GM23338 (cell line): ENCODE results near the gene ATP10B. TPM values are rescaled to one million over a fixed set of nuclear protein-coding genes. Genes with fewer than 3 reads are reported as not detected.

Experiments
- ATAC-seq: fragments of 200-7000 bp; cut with Tn5 transposase; 3 replicates; pipeline ENCODE4 v1.9.1; 2020
- DNase-seq: peaks from one replicate; pipeline ENCODE4 v3.0.0-alpha.2; 2015; ENCODE audit warnings: low spot score
- H2AFZ ChIP-seq: fragments of 200-600 bp; sonication (generic); 2 replicates; pipeline ENCODE4 v1.8.0; 2016; ENCODE audit warnings: antibody characterized with exemption, mild to moderate bottlenecking, moderate library complexity
- H3F3A ChIP-seq: fragments of 200-600 bp; sonication (generic); replicated peaks from 2 replicates; pipeline ENCODE4 v1.8.0; 2017; ENCODE audit warnings: antibody characterized with exemption, mixed run types, low read depth
- H3K27ac ChIP-seq: fragments of 200-600 bp; sonication (generic); 2 replicates; pipeline ENCODE4 v1.6.1; 2016; ENCODE audit warnings: low read depth
- H3K27me3 ChIP-seq: fragments of 200-600 bp; sonication (generic); 2 replicates; pipeline ENCODE4 v1.8.0; 2016; ENCODE audit warnings: mild to moderate bottlenecking, mixed run types, moderate library complexity; ENCODE audit not compliant: insufficient read depth
- H3K36me3 ChIP-seq: fragments of 200-600 bp; sonication (generic); 2 replicates; pipeline ENCODE4 v1.8.0; 2016; ENCODE audit warnings: mild to moderate bottlenecking; ENCODE audit not compliant: insufficient read depth
- H3K4me1 ChIP-seq: fragments of 200-600 bp; sonication (generic); 2 replicates; pipeline ENCODE4 v1.8.0; 2016; ENCODE audit warnings: mild to moderate bottlenecking, moderate library complexity; ENCODE audit not compliant: insufficient read depth
- H3K4me2 ChIP-seq: fragments of 200-600 bp; sonication (generic); 2 replicates; pipeline ENCODE4 v1.7.1; 2017; ENCODE audit warnings: mixed run types
- H3K4me3 ChIP-seq: fragments of 200-600 bp; sonication (generic); 2 replicates; pipeline ENCODE4 v1.6.1; 2016; ENCODE audit warnings: mixed run types
- H3K79me2 ChIP-seq: fragments of 200-600 bp; sonication (generic); replicated peaks from 2 replicates; pipeline ENCODE4 v1.8.0; 2017; ENCODE audit warnings: mild to moderate bottlenecking; ENCODE audit not compliant: insufficient read depth
- H3K9me2 ChIP-seq: fragments of 200-600 bp; sonication (generic); 2 replicates; pipeline ENCODE4 v1.8.0; 2017; ENCODE audit not compliant: insufficient read depth
- H4K20me1 ChIP-seq: fragments of 200-600 bp; sonication (generic); replicated peaks from 2 replicates; pipeline ENCODE4 v1.8.0; 2017; ENCODE audit warnings: mild to moderate bottlenecking; ENCODE audit not compliant: insufficient read depth
- H3K27ac Mint-ChIP-seq: 2 replicates; pipeline ENCODE4 v1.8.0; 2020; ENCODE audit warnings: inconsistent platforms, mild to moderate bottlenecking, moderate library complexity, mixed read lengths
- H3K27me3 Mint-ChIP-seq: 3 replicates; pipeline ENCODE4 v1.8.0; 2022; ENCODE audit warnings: low read depth, mild to moderate bottlenecking, moderate library complexity, mixed read lengths, inconsistent platforms; ENCODE audit not compliant: insufficient read depth, poor library complexity
- H3K36me3 Mint-ChIP-seq: 3 replicates; pipeline ENCODE4 v1.8.0; 2021; ENCODE audit warnings: low read depth, mild to moderate bottlenecking, inconsistent platforms, moderate library complexity, mixed read lengths
- H3K4me1 Mint-ChIP-seq: 3 replicates; pipeline ENCODE4 v1.8.0; 2020; ENCODE audit warnings: mild to moderate bottlenecking, inconsistent platforms, mixed read lengths
- H3K4me3 Mint-ChIP-seq: 3 replicates; pipeline ENCODE4 v1.8.0; 2021; ENCODE audit warnings: moderate library complexity, mild to moderate bottlenecking, inconsistent platforms, mixed read lengths
- H3K9me3 Mint-ChIP-seq: 3 replicates; pipeline ENCODE4 v1.8.0; 2020; ENCODE audit warnings: moderate library complexity, mild to moderate bottlenecking, inconsistent platforms, mixed read lengths
- CREB1 ChIP-seq: fragments of 250-450 bp; sonication (Bioruptor Pico); IDR thresholded peaks from 2 replicates; pipeline ENCODE4 v1.5.0; 2020; ENCODE audit warnings: low read depth, mild to moderate bottlenecking, moderate library complexity
- EZH2 ChIP-seq: fragments of 200-600 bp; sonication (generic); IDR thresholded peaks from one replicate; pipeline ENCODE4 v1.8.0; 2017; ENCODE audit warnings: antibody characterized with exemption, mild to moderate bottlenecking, low read depth; ENCODE audit not compliant: unreplicated experiment
- JUNB ChIP-seq: IDR thresholded peaks from one replicate; pipeline ENCODE4 v1.6.1; 2016; ENCODE audit warnings: antibody characterized with exemption; ENCODE audit not compliant: unreplicated experiment
- REST ChIP-seq: IDR thresholded peaks from one replicate; pipeline ENCODE4 v1.6.1; 2018; ENCODE audit warnings: antibody characterized with exemption; ENCODE audit not compliant: unreplicated experiment
- ZNF114 ChIP-seq: fragments of 250-450 bp; sonication (Bioruptor Pico); IDR thresholded peaks from 2 replicates; pipeline ENCODE4 v1.5.0; 2020; ENCODE audit warnings: mild to moderate bottlenecking, moderate library complexity
- ZNF331 ChIP-seq: fragments of 250-450 bp; sonication (Bioruptor Pico); IDR thresholded peaks from 2 replicates; pipeline ENCODE4 v1.5.0; 2020; ENCODE audit warnings: low read depth, mild to moderate bottlenecking, moderate library complexity
- polyA plus RNA-seq: library from polyadenylated mRNA; unstranded; fragments of >200 nt; fragmentation: Nextera tagmentation; extraction: Ambion mirVana; gene quantifications from 2 replicates; pipeline ENCODE4 v1.2.1, GENCODE V29; 2016
- total RNA-seq: library from RNA; depleted of rRNA; stranded (reverse); fragments of >200 nt; shearing (Covaris generic); gene quantifications from 2 replicates; pipeline ENCODE4 v1.2.3, GENCODE V29; 2014
- TF ChIP-seq, protein P1 (sequence below): fragments of 250-450 bp; sonication (Bioruptor Pico); IDR thresholded peaks from 2 replicates; pipeline ENCODE4 v1.5.0; 2020; ENCODE audit warnings: mild to moderate bottlenecking, moderate library complexity

ATP10B gene
- total and polyA plus RNA-seq, 2 experiments from 2014 or later: 0.11 to 0.14 TPM

- Mint-ChIP-seq H3K36me3 (no peaks in the 10 kb centered on the region), H3K9me3 (no peaks in the 10 kb centered on the region; the same call in 2 of the 3 replicates), H3K27me3 (no peaks in the 10 kb centered on the region), H3K4me1 (no peaks in the 10 kb centered on the region), H3K27ac (no peak overlapping the region), H3K4me3 (no peak overlapping the region)
- TF ChIP-seq JUNB: no peak
- TF ChIP-seq, protein P1, sequence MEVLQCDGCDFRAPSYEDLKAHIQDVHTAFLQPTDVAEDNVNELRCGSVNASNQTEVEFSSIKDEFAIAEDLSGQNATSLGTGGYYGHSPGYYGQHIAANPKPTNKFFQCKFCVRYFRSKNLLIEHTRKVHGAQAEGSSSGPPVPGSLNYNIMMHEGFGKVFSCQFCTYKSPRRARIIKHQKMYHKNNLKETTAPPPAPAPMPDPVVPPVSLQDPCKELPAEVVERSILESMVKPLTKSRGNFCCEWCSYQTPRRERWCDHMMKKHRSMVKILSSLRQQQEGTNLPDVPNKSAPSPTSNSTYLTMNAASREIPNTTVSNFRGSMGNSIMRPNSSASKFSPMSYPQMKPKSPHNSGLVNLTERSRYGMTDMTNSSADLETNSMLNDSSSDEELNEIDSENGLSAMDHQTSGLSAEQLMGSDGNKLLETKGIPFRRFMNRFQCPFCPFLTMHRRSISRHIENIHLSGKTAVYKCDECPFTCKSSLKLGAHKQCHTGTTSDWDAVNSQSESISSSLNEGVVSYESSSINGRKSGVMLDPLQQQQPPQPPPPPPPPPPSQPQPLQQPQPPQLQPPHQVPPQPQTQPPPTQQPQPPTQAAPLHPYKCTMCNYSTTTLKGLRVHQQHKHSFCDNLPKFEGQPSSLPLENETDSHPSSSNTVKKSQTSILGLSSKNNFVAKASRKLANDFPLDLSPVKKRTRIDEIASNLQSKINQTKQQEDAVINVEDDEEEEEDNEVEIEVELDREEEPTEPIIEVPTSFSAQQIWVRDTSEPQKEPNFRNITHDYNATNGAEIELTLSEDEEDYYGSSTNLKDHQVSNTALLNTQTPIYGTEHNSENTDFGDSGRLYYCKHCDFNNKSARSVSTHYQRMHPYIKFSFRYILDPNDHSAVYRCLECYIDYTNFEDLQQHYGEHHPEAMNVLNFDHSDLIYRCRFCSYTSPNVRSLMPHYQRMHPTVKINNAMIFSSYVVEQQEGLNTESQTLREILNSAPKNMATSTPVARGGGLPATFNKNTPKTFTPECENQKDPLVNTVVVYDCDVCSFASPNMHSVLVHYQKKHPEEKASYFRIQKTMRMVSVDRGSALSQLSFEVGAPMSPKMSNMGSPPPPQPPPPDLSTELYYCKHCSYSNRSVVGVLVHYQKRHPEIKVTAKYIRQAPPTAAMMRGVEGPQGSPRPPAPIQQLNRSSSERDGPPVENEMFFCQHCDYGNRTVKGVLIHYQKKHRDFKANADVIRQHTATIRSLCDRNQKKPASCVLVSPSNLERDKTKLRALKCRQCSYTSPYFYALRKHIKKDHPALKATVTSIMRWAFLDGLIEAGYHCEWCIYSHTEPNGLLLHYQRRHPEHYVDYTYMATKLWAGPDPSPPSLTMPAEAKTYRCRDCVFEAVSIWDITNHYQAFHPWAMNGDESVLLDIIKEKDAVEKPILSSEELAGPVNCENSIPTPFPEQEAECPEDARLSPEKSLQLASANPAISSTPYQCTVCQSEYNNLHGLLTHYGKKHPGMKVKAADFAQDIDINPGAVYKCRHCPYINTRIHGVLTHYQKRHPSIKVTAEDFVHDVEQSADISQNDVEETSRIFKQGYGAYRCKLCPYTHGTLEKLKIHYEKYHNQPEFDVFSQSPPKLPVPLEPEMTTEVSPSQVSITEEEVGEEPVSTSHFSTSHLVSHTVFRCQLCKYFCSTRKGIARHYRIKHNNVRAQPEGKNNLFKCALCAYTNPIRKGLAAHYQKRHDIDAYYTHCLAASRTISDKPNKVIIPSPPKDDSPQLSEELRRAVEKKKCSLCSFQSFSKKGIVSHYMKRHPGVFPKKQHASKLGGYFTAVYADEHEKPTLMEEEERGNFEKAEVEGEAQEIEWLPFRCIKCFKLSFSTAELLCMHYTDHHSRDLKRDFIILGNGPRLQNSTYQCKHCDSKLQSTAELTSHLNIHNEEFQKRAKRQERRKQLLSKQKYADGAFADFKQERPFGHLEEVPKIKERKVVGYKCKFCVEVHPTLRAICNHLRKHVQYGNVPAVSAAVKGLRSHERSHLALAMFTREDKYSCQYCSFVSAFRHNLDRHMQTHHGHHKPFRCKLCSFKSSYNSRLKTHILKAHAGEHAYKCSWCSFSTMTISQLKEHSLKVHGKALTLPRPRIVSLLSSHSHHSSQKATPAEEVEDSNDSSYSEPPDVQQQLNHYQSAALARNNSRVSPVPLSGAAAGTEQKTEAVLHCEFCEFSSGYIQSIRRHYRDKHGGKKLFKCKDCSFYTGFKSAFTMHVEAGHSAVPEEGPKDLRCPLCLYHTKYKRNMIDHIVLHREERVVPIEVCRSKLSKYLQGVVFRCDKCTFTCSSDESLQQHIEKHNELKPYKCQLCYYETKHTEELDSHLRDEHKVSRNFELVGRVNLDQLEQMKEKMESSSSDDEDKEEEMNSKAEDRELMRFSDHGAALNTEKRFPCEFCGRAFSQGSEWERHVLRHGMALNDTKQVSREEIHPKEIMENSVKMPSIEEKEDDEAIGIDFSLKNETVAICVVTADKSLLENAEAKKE: no peak
- H3K27ac ChIP-seq: no peak overlapping the region
- H3K4me1 ChIP-seq: no peaks in the 10 kb centered on the region
- ATAC-seq (no peak), DNase-seq (no peak)
- H3K9me2 ChIP-seq: no peaks in the 10 kb centered on the region
- H3K4me3 ChIP-seq: no peak overlapping the region
- H2AFZ ChIP-seq: no peak overlapping the region
- H3K27me3 ChIP-seq: no peaks in the 10 kb centered on the region
- no peaks in the 10 kb centered on the region for H3K36me3 ChIP-seq
- no peaks in the 10 kb centered on the region for H3K79me2 ChIP-seq
- no peaks in the 10 kb centered on the region for H3F3A ChIP-seq
- H3K4me2 ChIP-seq: no peak overlapping the region
- no peaks in the 10 kb centered on the region for H4K20me1 ChIP-seq
Observed at GRCh38 chr5:160641405-160641804, 210.6 kb downstream of the ATP10B start.

DNA sequence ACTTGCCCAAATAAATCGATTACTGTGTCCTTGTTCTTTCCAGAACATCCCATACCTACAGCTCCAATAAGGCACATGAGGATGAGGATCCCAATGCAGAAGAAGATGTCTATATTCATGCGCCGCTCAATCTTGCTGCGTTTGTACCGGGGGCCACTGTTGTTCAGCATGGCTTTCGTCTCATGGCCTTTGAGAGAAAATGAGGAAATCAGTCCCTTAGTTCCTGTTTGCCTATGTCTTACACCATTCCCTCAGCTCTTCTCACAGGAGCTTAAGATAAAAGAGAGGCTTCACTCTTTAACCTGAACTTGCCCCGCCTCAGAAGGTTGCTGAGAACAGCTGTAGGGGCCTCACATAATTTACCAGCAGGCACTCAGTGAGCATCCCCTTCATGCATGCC, 211.6 kb downstream of the ATP10B start:
- DNase-seq (no peak), ATAC-seq (no peak)
- Histone ChIP-seq H3K27ac (no peak overlapping the region), H3K4me2 (no peak overlapping the region), H3K79me2 (no peaks in the 10 kb centered on the region), H2AFZ (no peak overlapping the region), H4K20me1 (no peaks in the 10 kb centered on the region), H3K4me3 (no peak overlapping the region), H3K9me2 (0 out of 2 replicates have a peak, but pooled peaks cover 3% of the 10 kb centered on the region), H3K4me1 (no peaks in the 10 kb centered on the region), H3F3A (no peaks in the 10 kb centered on the region), H3K36me3 (no peaks in the 10 kb centered on the region), H3K27me3 (no peaks in the 10 kb centered on the region)
- TF ChIP-seq REST (no peak), JUNB (no peak), CREB1 (CRISPR knock-in tag) (no peak), ZNF331 (CRISPR knock-in tag) (no peak), ZNF114 (CRISPR knock-in tag) (no peak), EZH2 (no peak)
- H3K9me3 Mint-ChIP-seq: no peaks in the 10 kb centered on the region; the same call in 2 of the 3 replicates
- H3K36me3 Mint-ChIP-seq: no peaks in the 10 kb centered on the region
- H3K27ac Mint-ChIP-seq: no peak overlapping the region
- H3K4me3 Mint-ChIP-seq: no peak overlapping the region
- no peaks in the 10 kb centered on the region for H3K27me3 Mint-ChIP-seq
- H3K4me1 Mint-ChIP-seq: no peaks in the 10 kb centered on the region
